Measurements from ENCODE around the gene ZNF541. TPM values are rescaled to one million over a fixed set of nuclear protein-coding genes. Genes with fewer than 3 reads are reported as not detected.

ZNF541 gene
- total RNA-seq, 4 donors from 2014 or later, result 0.90 to 1.2 TPM; not detected in 2

- Histone ChIP-seq H3K4me1 (peaks cover 0 to 6% of the 10 kb centered on the region in 2 donors), H3K36me3 (no peaks in the 10 kb centered on the region), H3K27ac (no peak overlapping the region), H3K4me3 (no peak overlapping the region), H3K9me3 (no peaks in the 10 kb centered on the region), H3K27me3 (no peaks in the 10 kb centered on the region)
- intact Hi-C loops (cut with DNase I; ENCODE audit: low total_unique reads), result no loop called here
- TF ChIP-seq POLR2A (IDR thresholded peaks at IDR 0.05), result no peak
- TF ChIP-seq CTCF (IDR thresholded peaks at IDR 0.05), result no peak
- DNase-seq, result no peak
These were observed 25.7 kb downstream of the ZNF541 start for GRCh38 chr19:47547199-47547598.

- Histone ChIP-seq H3K4me1 (peaks cover 0 to 6% of the 10 kb centered on the region in 2 donors), H3K27ac (no peak overlapping the region), H3K9me3 (no peaks in the 10 kb centered on the region), H3K4me3 (peak overlapping the region in 1 of 2 donors; percentile 18), H3K27me3 (no peaks in the 10 kb centered on the region), H3K36me3 (no peaks in the 10 kb centered on the region)
- TF ChIP-seq CTCF (IDR thresholded peaks at IDR 0.05), result no peak
- no peak for TF ChIP-seq POLR2A (IDR thresholded peaks at IDR 0.05)
- no peak for DNase-seq
- intact Hi-C loops (cut with DNase I; ENCODE audit: low total_unique reads), result no loop called here
These were observed 27.6 kb downstream of the ZNF541 start for GRCh38 chr19:47545061-47545948.

GRCh38 chr19:47544476-47544875 is 28.5 kb downstream of the ZNF541 start:
- DNase-seq, result no peak
- H3K4me1 ChIP-seq, result peaks cover 0 to 6% of the 10 kb centered on the region in 2 donors
- H3K4me3 ChIP-seq, result no peak overlapping the region
- intact Hi-C loops (cut with DNase I; ENCODE audit: low total_unique reads), result no loop called here
- H3K27ac ChIP-seq, result peak overlapping the region in 1 of 2 donors; percentile 76
- H3K27me3 ChIP-seq, result no peaks in the 10 kb centered on the region
- no peaks in the 10 kb centered on the region for H3K9me3 ChIP-seq
- TF ChIP-seq CTCF (IDR thresholded peaks at IDR 0.05) (no peak), POLR2A (IDR thresholded peaks at IDR 0.05) (no peak)
- no peaks in the 10 kb centered on the region for H3K36me3 ChIP-seq

GRCh38 chr19:47544075-47544474 is 28.9 kb downstream of the ZNF541 start:
- no peak for DNase-seq
- Histone ChIP-seq H3K27ac (peak overlapping the region in 1 of 2 donors; percentile 76), H3K4me1 (peaks cover 0 to 6% of the 10 kb centered on the region in 2 donors), H3K9me3 (no peaks in the 10 kb centered on the region), H3K36me3 (no peaks in the 10 kb centered on the region), H3K4me3 (no peak overlapping the region), H3K27me3 (no peaks in the 10 kb centered on the region)
- no peak for TF ChIP-seq CTCF (IDR thresholded peaks at IDR 0.05)
- no peak for TF ChIP-seq POLR2A (IDR thresholded peaks at IDR 0.05)
- intact Hi-C loops (cut with DNase I; ENCODE audit: low total_unique reads), result no loop called here

- intact Hi-C loops (cut with DNase I; ENCODE audit: low total_unique reads), result no loop called here
These were observed 30.9 kb downstream of the ZNF541 start for GRCh38 chr19:47542030-47542475.

More at GRCh38 chr19:47542030-47542475, 30.9 kb downstream of the ZNF541 start:
- peak; percentile 62 to 74 for DNase-seq
- no peaks in the 10 kb centered on the region for H3K27me3 ChIP-seq
- TF ChIP-seq CTCF (IDR thresholded peaks at IDR 0.05), result no peak
- no peak for TF ChIP-seq POLR2A (IDR thresholded peaks at IDR 0.05)
- peaks cover 0 to 6% of the 10 kb centered on the region in 2 donors for H3K4me1 ChIP-seq
- no peaks in the 10 kb centered on the region for H3K9me3 ChIP-seq
- peak overlapping the region; percentile 76 to 88 for H3K27ac ChIP-seq
- no peak overlapping the region for H3K4me3 ChIP-seq
- no peaks in the 10 kb centered on the region for H3K36me3 ChIP-seq

All from uterus (tissue), 4 donors.